Activated T-helper 1 cell treated with anti-CD3 and anti-CD28 coated beads, Interleukin-12 subunit alpha, Interleukin-12 subunit beta, Interleukin-2, Interleukin-4 antibody, amounts not matched to agents 30 ng/mL and 10 ng/mL and 1 ng/mL, durations not matched to agents 14 hours and 24 hours and 36 hours (primary cell): ENCODE data around the gene TRIM42. TPM values are rescaled to one million over a fixed set of nuclear protein-coding genes. Genes with fewer than 3 reads are reported as not detected.

Experiments used
- DNase-seq: peaks from one replicate; pipeline ENCODE4 v3.0.0; 2021; ENCODE audit warnings: low spot score
- H3K27ac Mint-ChIP-seq: one replicate; pipeline ENCODE4 v1.8.0; 2021; ENCODE audit warnings: mild to moderate bottlenecking, mixed read lengths
- H3K27me3 Mint-ChIP-seq: one replicate; pipeline ENCODE4 v1.8.0; 2022; ENCODE audit warnings: mild to moderate bottlenecking, moderate library complexity, mixed read lengths; ENCODE audit not compliant: insufficient read depth
- H3K36me3 Mint-ChIP-seq: one replicate; pipeline ENCODE4 v1.8.0; 2021; ENCODE audit warnings: low read depth, mixed read lengths
- H3K4me1 Mint-ChIP-seq: one replicate; pipeline ENCODE4 v1.8.0; 2021; ENCODE audit warnings: low read depth, mixed read lengths
- H3K4me3 Mint-ChIP-seq: one replicate; pipeline ENCODE4 v1.8.0; 2021; ENCODE audit warnings: mild to moderate bottlenecking, moderate library complexity, mixed read lengths
- H3K9me3 Mint-ChIP-seq: one replicate; pipeline ENCODE4 v1.8.0; 2021; ENCODE audit warnings: mixed read lengths
- intact Hi-C: fragments of 100-400 bp; cut with micrococcal nuclease; formaldehyde crosslinking; loops from one replicate; pipeline ENCODE4 v1.15.1; 2024
- total RNA-seq: library from RNA; stranded (reverse); gene quantifications from 2 replicates; pipeline ENCODE4 v1.2.3, GENCODE V29; 2022

Gene TRIM42
- total RNA-seq, 1 donor from 2014 or later: not detected

- Mint-ChIP-seq H3K4me1 (peaks cover 7% of the 10 kb centered on the region), H3K36me3 (no peaks in the 10 kb centered on the region), H3K4me3 (no peak overlapping the region), H3K27me3 (peaks cover 2% of the 10 kb centered on the region), H3K9me3 (no peaks in the 10 kb centered on the region), H3K27ac (no peak overlapping the region)
- intact Hi-C loops: no loop called here
- no peak for DNase-seq
Observed at GRCh38 chr3:140717921-140718320, 40.1 kb downstream of the TRIM42 start.

GRCh38 chr3:140719841-140720614, 42.2 kb downstream of the TRIM42 start:
- H3K4me1 Mint-ChIP-seq: peaks cover 7% of the 10 kb centered on the region
- H3K36me3 Mint-ChIP-seq: no peaks in the 10 kb centered on the region
- no peak for DNase-seq
- no peak overlapping the region for H3K4me3 Mint-ChIP-seq
- no peaks in the 10 kb centered on the region for H3K27me3 Mint-ChIP-seq
- no peak overlapping the region for H3K27ac Mint-ChIP-seq
- no peaks in the 10 kb centered on the region for H3K9me3 Mint-ChIP-seq
- intact Hi-C loops: no loop called here

GRCh38 chr3:140723576-140723975, 45.7 kb downstream of the TRIM42 start:
- H3K4me1 Mint-ChIP-seq: peaks cover 8% of the 10 kb centered on the region
- no peaks in the 10 kb centered on the region for H3K27me3 Mint-ChIP-seq
- no peaks in the 10 kb centered on the region for H3K36me3 Mint-ChIP-seq
- H3K4me3 Mint-ChIP-seq: no peak overlapping the region
- no peaks in the 10 kb centered on the region for H3K9me3 Mint-ChIP-seq
- intact Hi-C loops: no loop called here
- no peak overlapping the region for H3K27ac Mint-ChIP-seq
- DNase-seq: no peak

- Mint-ChIP-seq H3K27me3 (no peaks in the 10 kb centered on the region), H3K27ac (no peak overlapping the region), H3K9me3 (no peaks in the 10 kb centered on the region), H3K4me3 (no peak overlapping the region), H3K4me1 (peaks cover 8% of the 10 kb centered on the region), H3K36me3 (no peaks in the 10 kb centered on the region)
- DNase-seq: no peak
- intact Hi-C loops: no loop called here
Observed at GRCh38 chr3:140724856-140725812, 47.3 kb downstream of the TRIM42 start.

GRCh38 chr3:140726066-140726465, 48.2 kb downstream of the TRIM42 start:
- intact Hi-C loops: no loop called here
- H3K27me3 Mint-ChIP-seq: no peaks in the 10 kb centered on the region
- no peaks in the 10 kb centered on the region for H3K9me3 Mint-ChIP-seq
- no peaks in the 10 kb centered on the region for H3K36me3 Mint-ChIP-seq
- H3K4me1 Mint-ChIP-seq: peaks cover 8% of the 10 kb centered on the region
- H3K27ac Mint-ChIP-seq: no peak overlapping the region
- H3K4me3 Mint-ChIP-seq: no peak overlapping the region
- DNase-seq: no peak

GRCh38 chr3:140727886-140728285, 50.0 kb downstream of the TRIM42 start:
- Mint-ChIP-seq H3K36me3 (no peaks in the 10 kb centered on the region), H3K4me3 (no peak overlapping the region), H3K4me1 (peaks cover 21% of the 10 kb centered on the region), H3K27ac (no peak overlapping the region), H3K27me3 (no peaks in the 10 kb centered on the region), H3K9me3 (no peaks in the 10 kb centered on the region)
- intact Hi-C loops: no loop called here
- no peak for DNase-seq

GRCh38 chr3:140731440-140732119, 53.7 kb downstream of the TRIM42 start:
- DNase-seq: no peak
- H3K27ac Mint-ChIP-seq: no peak overlapping the region
- intact Hi-C loops: no loop called here
- H3K4me3 Mint-ChIP-seq: no peak overlapping the region
- no peaks in the 10 kb centered on the region for H3K36me3 Mint-ChIP-seq
- no peaks in the 10 kb centered on the region for H3K9me3 Mint-ChIP-seq
- H3K27me3 Mint-ChIP-seq: no peaks in the 10 kb centered on the region
- peaks cover 21% of the 10 kb centered on the region for H3K4me1 Mint-ChIP-seq

GRCh38 chr3:140733623-140734022, 55.8 kb downstream of the TRIM42 start:
- Mint-ChIP-seq H3K4me3 (no peak overlapping the region), H3K36me3 (no peaks in the 10 kb centered on the region), H3K27me3 (no peaks in the 10 kb centered on the region), H3K27ac (no peak overlapping the region), H3K9me3 (no peaks in the 10 kb centered on the region), H3K4me1 (peaks cover 13% of the 10 kb centered on the region)
- intact Hi-C loops: no loop called here
- DNase-seq: no peak

GRCh38 chr3:140736863-140737460, 59.1 kb downstream of the TRIM42 start:
- peaks cover 7% of the 10 kb centered on the region for H3K4me1 Mint-ChIP-seq
- no peak for DNase-seq
- H3K4me3 Mint-ChIP-seq: no peak overlapping the region
- no peaks in the 10 kb centered on the region for H3K27me3 Mint-ChIP-seq
- H3K27ac Mint-ChIP-seq: no peak overlapping the region
- intact Hi-C loops: loop anchor here (5.0 kb wide), 1 partner anchor 1310 kb away; no protein-coding TSS in a partner anchor
- H3K36me3 Mint-ChIP-seq: no peaks in the 10 kb centered on the region
- H3K9me3 Mint-ChIP-seq: no peaks in the 10 kb centered on the region

GRCh38 chr3:140742116-140742515, 64.3 kb downstream of the TRIM42 start:
- no peaks in the 10 kb centered on the region for H3K4me1 Mint-ChIP-seq
- no peaks in the 10 kb centered on the region for H3K27me3 Mint-ChIP-seq
- no peaks in the 10 kb centered on the region for H3K36me3 Mint-ChIP-seq
- no peak overlapping the region for H3K27ac Mint-ChIP-seq
- no peak overlapping the region for H3K4me3 Mint-ChIP-seq
- intact Hi-C loops: no loop called here
- no peak for DNase-seq
- no peaks in the 10 kb centered on the region for H3K9me3 Mint-ChIP-seq

GRCh38 chr3:140748171-140748570, 70.3 kb downstream of the TRIM42 start:
- Mint-ChIP-seq H3K4me1 (peaks cover 6% of the 10 kb centered on the region), H3K36me3 (no peaks in the 10 kb centered on the region), H3K27ac (no peak overlapping the region), H3K4me3 (no peak overlapping the region), H3K27me3 (peaks cover 10% of the 10 kb centered on the region), H3K9me3 (no peaks in the 10 kb centered on the region)
- intact Hi-C loops: no loop called here
- no peak for DNase-seq

- no peak overlapping the region for H3K27ac Mint-ChIP-seq
- H3K27me3 Mint-ChIP-seq: peaks cover 10% of the 10 kb centered on the region
- peaks cover 6% of the 10 kb centered on the region for H3K4me1 Mint-ChIP-seq
- no peaks in the 10 kb centered on the region for H3K36me3 Mint-ChIP-seq
- no peak overlapping the region for H3K4me3 Mint-ChIP-seq
- intact Hi-C loops: no loop called here
- no peak for DNase-seq
- no peaks in the 10 kb centered on the region for H3K9me3 Mint-ChIP-seq
Observed at GRCh38 chr3:140748903-140749302, 71.0 kb downstream of the TRIM42 start.
